HepG2 (cell line): ENCODE measurements around the gene ZDHHC24. TPM values are rescaled to one million over a fixed set of nuclear protein-coding genes. Genes with fewer than 3 reads are reported as not detected.

Source experiments
- GATA4 ChIP-seq: sonication (generic); IDR thresholded peaks from 2 replicates; pipeline ENCODE4 v1.6.1; 2016; ENCODE audit warnings: antibody characterized with exemption, low read depth, borderline replicate concordance
- GZF1 ChIP-seq: sonication (generic); formaldehyde crosslinking; IDR thresholded peaks from 2 replicates; pipeline ENCODE4 v1.5.1; 2020; ENCODE audit warnings: mild to moderate bottlenecking, missing genetic modification reagents
- HDAC6 ChIP-seq: fragments of 200-600 bp; sonication (generic); IDR thresholded peaks from 2 replicates; pipeline ENCODE4 v1.7.0; 2017; ENCODE audit warnings: mild to moderate bottlenecking, antibody characterized with exemption, low read length, low read depth
- HOXA5 ChIP-seq: sonication (generic); formaldehyde crosslinking; IDR thresholded peaks from 2 replicates; pipeline ENCODE4 v1.4.0; 2020; ENCODE audit warnings: missing genetic modification reagents
- NCOR1 ChIP-seq: fragments of 200-600 bp; sonication (generic); IDR thresholded peaks from 2 replicates; pipeline ENCODE4 v1.7.0; 2017; ENCODE audit warnings: antibody characterized with exemption, low read length, borderline replicate concordance
- PBX2 ChIP-seq: IDR thresholded peaks from 2 replicates; pipeline ENCODE4 v1.6.1; 2016; ENCODE audit warnings: control low read depth
- RAD21 ChIP-seq: fragments of 450-650 bp; formaldehyde crosslinking; IDR thresholded peaks from 2 replicates; pipeline ENCODE4 v1.5.0; 2020; ENCODE audit warnings: mild to moderate bottlenecking
- SMAD9 ChIP-seq: sonication (generic); formaldehyde crosslinking; IDR thresholded peaks from 2 replicates; pipeline ENCODE4 v1.5.1; 2020; ENCODE audit warnings: mild to moderate bottlenecking, missing genetic modification reagents
- SNRNP70 ChIP-seq: fragments of 200-400 bp; formaldehyde crosslinking; IDR thresholded peaks from 2 replicates; pipeline ENCODE4 v1.6.1; 2017; ENCODE audit warnings: mild to moderate bottlenecking, low read depth, low read length, moderate library complexity
- SUZ12 ChIP-seq: fragments of 150-350 bp; IDR thresholded peaks from 2 replicates; pipeline ENCODE4 v1.6.1; 2014; ENCODE audit warnings: low read depth, low read length
- SYNCRIP ChIP-seq: fragments of 200-400 bp; formaldehyde crosslinking; IDR thresholded peaks from 2 replicates; pipeline ENCODE4 v1.6.1; 2018; ENCODE audit warnings: mild to moderate bottlenecking, low read depth, low read length; ENCODE audit not compliant: insufficient read depth
- TFE3 ChIP-seq: IDR thresholded peaks from 2 replicates; pipeline ENCODE4 v1.6.1; 2016
- ZBTB49 ChIP-seq: sonication (generic); formaldehyde crosslinking; IDR thresholded peaks from 2 replicates; pipeline ENCODE4 v1.4.0; 2020; ENCODE audit warnings: missing genetic modification reagents, borderline replicate concordance
- ZNF101 ChIP-seq: sonication (generic); formaldehyde crosslinking; IDR thresholded peaks from 2 replicates; pipeline ENCODE4 v1.4.0; 2020; ENCODE audit warnings: mild to moderate bottlenecking, low read depth, missing genetic modification reagents, borderline replicate concordance
- ZNF124 ChIP-seq: sonication (generic); formaldehyde crosslinking; IDR thresholded peaks from 2 replicates; pipeline ENCODE4 v1.4.0; 2020; ENCODE audit warnings: missing genetic modification reagents
- ZNF18 ChIP-seq: sonication (generic); formaldehyde crosslinking; IDR thresholded peaks from 2 replicates; pipeline ENCODE4 v1.8.0; 2022; ENCODE audit warnings: mild to moderate bottlenecking, missing genetic modification reagents; ENCODE audit not compliant: insufficient replicate concordance
- ZNF329 ChIP-seq: sonication (generic); formaldehyde crosslinking; IDR thresholded peaks from 2 replicates; pipeline ENCODE4 v1.9.0; 2021; ENCODE audit warnings: low read depth, mild to moderate bottlenecking, missing genetic modification reagents
- ZNF333 ChIP-seq: sonication (generic); formaldehyde crosslinking; IDR thresholded peaks from 2 replicates; pipeline ENCODE4 v1.4.0; 2020; ENCODE audit warnings: mild to moderate bottlenecking, missing genetic modification reagents, borderline replicate concordance
- ZNF543 ChIP-seq: sonication (generic); formaldehyde crosslinking; IDR thresholded peaks from 2 replicates; pipeline ENCODE4 v1.4.0; 2020; ENCODE audit warnings: mild to moderate bottlenecking, missing genetic modification reagents
- ZNF639 ChIP-seq: conservative IDR thresholded peaks from 2 replicates; pipeline ENCODE4 v1.6.1; 2018; ENCODE audit warnings: missing genetic modification reagents
- ZNF720 ChIP-seq: sonication (generic); formaldehyde crosslinking; IDR thresholded peaks from 2 replicates; pipeline ENCODE4 v1.4.0; 2020; ENCODE audit warnings: missing genetic modification reagents
- polyA plus RNA-seq, 8 experiments: library from polyadenylated mRNA; depleted of rRNA in 3 of 8; stranded (reverse) in 7 of 8; unstranded in 1 of 8; fragments of >200 nt; fragmentation: Illumina TruSeq in 4 of 8; extraction: Trizol in 4 of 8; gene quantifications; 2 replicates each; pipeline versions ENCODE4 v1.2.1 to v1.2.3, GENCODE V29; 2011 to 2016; ENCODE audit warnings: low read depth in 4 of 8, missing spikeins in 1 of 8, mixed read lengths in 1 of 8; ENCODE audit not compliant: insufficient read depth in 1 of 8
- total RNA-seq, 5 experiments: library from RNA; depleted of rRNA; stranded (reverse); fragments of >200 nt; fragmentation: Illumina TruSeq; extraction: Trizol; gene quantifications; 2 replicates each; pipeline ENCODE4 v1.2.3, GENCODE V29; 2016; ENCODE audit warnings: low read depth in 1 of 5

Gene ZDHHC24
- total and polyA plus RNA-seq, 2 of the 13 experiments (the other 11 are each of a cell fraction or from before 2014, with no cell fraction given), result 4.3 TPM

GRCh38 chr11:66592457-66593302 lies 46.8 kb upstream of the ZDHHC24 start, which contains the start of the genes CCDC87 and CCS (continued):
- peak; percentile 32; the same call in 1 of the 2 replicates for TF ChIP-seq NCOR1
- TF ChIP-seq SUZ12, result no peak
- peak; percentile 9 for TF ChIP-seq ZNF18
- no peak for TF ChIP-seq SNRNP70
- no peak for TF ChIP-seq SYNCRIP
- no peak for TF ChIP-seq ZNF720 (CRISPR knock-in tag)
- no peak for TF ChIP-seq HDAC6
- no peak for TF ChIP-seq SMAD9 (CRISPR knock-in tag)
- no peak for TF ChIP-seq ZBTB49 (CRISPR knock-in tag)
- TF ChIP-seq GATA4, result peak; percentile 91
- no peak for TF ChIP-seq PBX2 (CRISPR knock-in tag)
- no peak for TF ChIP-seq ZNF101
- peak; percentile 91 for TF ChIP-seq RAD21 (CRISPR knock-in tag)
- no peak for TF ChIP-seq ZNF333 (CRISPR knock-in tag)
- peak; percentile 76; the same call in 1 of the 2 replicates for TF ChIP-seq GZF1
- TF ChIP-seq HOXA5 (CRISPR knock-in tag), result 0 out of 2 replicates have a peak, but pooled peaks have one; percentile 37
- TF ChIP-seq ZNF329 (CRISPR knock-in tag), result no peak; the same call in 1 of the 2 replicates
- TF ChIP-seq ZNF639, result peak; percentile 59; the same call in 1 of the 2 replicates
- peak; percentile 88; the same call in 1 of the 2 replicates for TF ChIP-seq ZNF543 (CRISPR knock-in tag)
- peak; percentile 70; the same call in 1 of the 2 replicates for TF ChIP-seq ZNF124 (CRISPR knock-in tag)
- no peak; the same call in 1 of the 2 replicates for TF ChIP-seq TFE3 (CRISPR knock-in tag)
